Neuron (in vitro differentiated cells): Measurements from ENCODE around the gene DLG3.
"Not testable (repeated sequence)": the region's sequence is repeated elsewhere in the genome, so short reads cannot be mapped to it uniquely, and the experiment has no call there.

ENCODE experiments used
- H2AFZ ChIP-seq: one replicate; pipeline ENCODE4 v1.6.1; 2013; ENCODE audit warnings: low read depth, mild to moderate bottlenecking, inconsistent platforms, low read length, moderate library complexity
- H3K27me3 ChIP-seq: one replicate; pipeline ENCODE4 v1.6.1; 2013; ENCODE audit warnings: low read length; ENCODE audit not compliant: insufficient read depth
- H3K36me3 ChIP-seq: one replicate; pipeline ENCODE4 v1.6.1; 2013; ENCODE audit warnings: low read length; ENCODE audit not compliant: insufficient read depth
- H3K4me1 ChIP-seq: one replicate; pipeline ENCODE4 v1.6.1; 2013; ENCODE audit warnings: low read length; ENCODE audit not compliant: insufficient read depth
- H3K4me3 ChIP-seq: 2 replicates; pipeline ENCODE4 v1.5.1; 2013; ENCODE audit warnings: mild to moderate bottlenecking, low read length, moderate library complexity
- H3K9me3 ChIP-seq: one replicate; pipeline ENCODE4 v1.6.1; 2013; ENCODE audit warnings: low read length

DLG3 gene

GRCh38 chrX:70494441-70494840 lies 49.8 kb downstream of the DLG3 start:
- no peaks in the 10 kb centered on the region for H3K4me1 ChIP-seq
- no peak overlapping the region for H2AFZ ChIP-seq
- no peak overlapping the region for H3K4me3 ChIP-seq
- H3K36me3 ChIP-seq = peaks cover 62% of the 10 kb centered on the region
- no peaks in the 10 kb centered on the region for H3K9me3 ChIP-seq
- H3K27me3 ChIP-seq = no peaks in the 10 kb centered on the region

DNA sequence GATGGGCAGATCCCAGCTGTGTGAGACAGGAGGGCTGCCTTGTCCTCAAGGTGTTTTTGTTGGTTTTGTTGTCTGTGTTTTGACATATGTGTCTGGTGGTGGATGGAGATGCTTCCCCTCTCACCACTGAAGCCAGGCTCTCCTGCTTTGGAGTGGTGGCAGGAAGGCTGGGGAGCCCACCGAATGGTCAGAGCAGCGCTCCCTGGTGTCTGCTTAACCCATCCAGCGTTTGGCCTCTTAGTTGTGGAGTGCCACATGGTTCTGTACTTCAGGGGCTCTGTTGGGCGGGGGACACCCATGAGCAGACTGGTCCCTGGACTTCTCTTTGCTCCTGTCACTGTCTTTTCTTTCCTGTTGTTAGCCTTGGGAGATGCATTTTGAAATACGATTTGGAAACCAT lies 51.9 kb downstream of the DLG3 start:
- H2AFZ ChIP-seq = no peak overlapping the region
- H3K27me3 ChIP-seq = no peaks in the 10 kb centered on the region
- no peaks in the 10 kb centered on the region for H3K4me1 ChIP-seq
- H3K9me3 ChIP-seq = no peaks in the 10 kb centered on the region
- no peak overlapping the region for H3K4me3 ChIP-seq
- peaks cover 75% of the 10 kb centered on the region for H3K36me3 ChIP-seq

DNA sequence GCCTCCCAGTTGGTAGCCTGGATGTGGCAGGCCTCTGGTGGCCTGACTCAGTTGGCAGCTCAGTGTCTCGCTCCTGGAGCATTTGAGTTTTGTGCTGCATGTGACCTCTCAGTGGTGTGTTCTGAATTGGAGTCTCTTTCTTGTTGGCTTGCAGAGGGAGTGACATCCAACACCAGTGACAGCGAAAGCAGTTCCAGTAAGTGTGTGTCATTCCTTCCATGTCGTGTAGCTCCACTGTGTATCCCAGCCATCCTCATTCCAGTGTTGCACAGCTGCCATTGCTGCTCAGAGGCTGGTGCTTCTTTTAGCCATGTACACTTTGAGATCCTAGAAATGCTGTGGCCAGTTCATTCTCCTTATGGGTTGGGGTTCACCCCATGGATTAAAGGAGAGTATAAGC lies 52.4 kb downstream of the DLG3 start:
- H2AFZ ChIP-seq = no peak overlapping the region
- no peaks in the 10 kb centered on the region for H3K9me3 ChIP-seq
- peaks cover 74% of the 10 kb centered on the region for H3K36me3 ChIP-seq
- H3K4me1 ChIP-seq = no peaks in the 10 kb centered on the region
- no peaks in the 10 kb centered on the region for H3K27me3 ChIP-seq
- H3K4me3 ChIP-seq = no peak overlapping the region

GRCh38 chrX:70498129-70498528 lies 53.5 kb downstream of the DLG3 start:
- H3K4me1 ChIP-seq = no peaks in the 10 kb centered on the region
- no peaks in the 10 kb centered on the region for H3K27me3 ChIP-seq
- no peak overlapping the region for H2AFZ ChIP-seq
- peaks cover 74% of the 10 kb centered on the region for H3K36me3 ChIP-seq
- no peak overlapping the region for H3K4me3 ChIP-seq
- no peaks in the 10 kb centered on the region for H3K9me3 ChIP-seq

- no peak overlapping the region for H3K4me3 ChIP-seq
- peaks cover 3% of the 10 kb centered on the region for H3K27me3 ChIP-seq
- peaks cover 66% of the 10 kb centered on the region for H3K36me3 ChIP-seq
- no peaks in the 10 kb centered on the region for H3K9me3 ChIP-seq
- H3K4me1 ChIP-seq = no peaks in the 10 kb centered on the region
- no peak overlapping the region for H2AFZ ChIP-seq
These were observed 56.2 kb downstream of the DLG3 start for GRCh38 chrX:70500826-70501225.

DNA sequence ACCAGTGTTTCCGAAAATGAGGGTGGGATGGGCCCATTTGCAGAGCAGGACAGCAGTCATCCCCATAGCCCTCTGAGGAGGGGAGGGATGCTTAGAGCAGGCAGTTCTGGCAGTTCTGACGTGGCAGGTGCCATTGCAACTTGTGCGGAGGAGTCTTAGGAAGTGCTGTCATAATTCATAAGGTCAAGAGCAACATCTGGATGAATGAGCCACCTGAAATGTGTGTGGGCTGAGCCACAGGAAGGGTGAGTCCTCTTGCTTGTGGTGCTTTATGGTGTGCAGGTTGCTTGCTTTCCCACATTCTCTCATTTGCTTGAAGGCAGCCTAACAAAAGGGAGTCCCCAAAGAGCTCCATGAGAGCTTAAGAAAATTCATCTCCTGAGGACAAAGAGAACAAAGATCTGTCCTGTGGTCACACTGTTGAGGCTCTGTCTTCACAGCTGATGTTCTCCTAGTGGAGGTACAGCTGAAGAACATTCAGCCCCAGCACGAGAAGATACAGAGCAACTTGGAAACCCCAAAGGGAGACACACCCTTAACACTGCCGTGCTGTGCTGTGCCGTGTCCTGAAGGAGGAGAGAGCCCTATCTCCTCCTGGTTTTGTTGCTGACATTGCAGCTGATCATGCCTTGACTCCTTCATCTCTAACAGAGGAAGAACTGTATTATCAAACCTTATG lies 60.3 kb downstream of the DLG3 start:
- H3K9me3 ChIP-seq = no peaks in the 10 kb centered on the region
- H3K27me3 ChIP-seq = peaks cover 3% of the 10 kb centered on the region
- H3K4me3 ChIP-seq = no peak overlapping the region
- H3K4me1 ChIP-seq = no peaks in the 10 kb centered on the region
- no peak overlapping the region for H2AFZ ChIP-seq
- H3K36me3 ChIP-seq = peaks cover 37% of the 10 kb centered on the region

DNA sequence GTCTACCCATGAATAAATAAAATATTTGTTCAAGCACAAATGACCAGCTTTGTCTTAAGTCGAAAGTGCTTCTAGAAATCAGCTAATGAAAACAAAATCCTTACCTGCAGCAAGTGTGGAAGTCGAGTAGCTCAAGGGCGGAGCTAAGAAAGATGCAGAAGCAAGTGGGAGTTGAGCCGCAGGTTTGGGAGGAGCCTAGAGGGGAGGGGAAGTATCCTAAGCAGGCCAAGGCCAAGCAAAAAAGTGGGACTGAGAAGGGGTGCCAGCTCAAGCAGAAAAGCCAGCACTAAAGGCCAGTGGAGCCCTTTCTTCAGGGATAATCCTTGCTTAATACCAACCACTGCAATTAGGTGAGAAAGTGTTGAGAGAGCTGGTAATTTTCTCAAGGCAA lies 60.8 kb downstream of the DLG3 start:
- H3K27me3 ChIP-seq = peaks cover 3% of the 10 kb centered on the region
- no peaks in the 10 kb centered on the region for H3K4me1 ChIP-seq
- H3K9me3 ChIP-seq = no peaks in the 10 kb centered on the region
- H3K36me3 ChIP-seq = peaks cover 33% of the 10 kb centered on the region
- H3K4me3 ChIP-seq = no peak overlapping the region
- H2AFZ ChIP-seq = no peak overlapping the region

DNA sequence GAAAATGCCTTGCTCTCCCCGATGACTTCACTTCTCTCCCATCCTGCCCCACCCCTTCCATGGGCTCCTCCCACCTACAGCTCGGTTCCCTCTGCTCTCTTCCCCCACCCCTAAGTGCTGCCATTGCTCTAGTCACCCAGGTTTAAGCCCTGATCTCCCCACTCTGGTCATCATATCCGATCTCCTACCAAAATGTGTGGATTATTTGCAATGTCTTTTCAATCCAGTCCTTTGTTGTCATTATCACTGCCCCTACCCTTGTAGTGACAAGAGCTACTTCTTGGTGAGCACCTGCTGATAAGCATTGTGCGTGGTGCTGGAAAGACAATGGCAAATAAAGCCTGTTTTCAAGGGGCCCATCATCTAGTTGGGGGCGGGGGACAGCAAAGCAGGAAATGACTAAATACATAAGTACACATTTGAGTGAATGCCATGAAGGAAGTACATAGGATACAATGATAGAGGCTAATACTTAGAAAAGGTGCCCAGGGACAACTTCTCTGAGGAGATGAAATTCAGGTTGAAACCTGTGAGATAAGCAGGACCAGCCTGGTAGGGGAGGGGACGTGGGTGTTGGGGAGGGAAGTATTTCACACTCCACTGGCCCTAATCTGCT lies 63.8 kb downstream of the DLG3 start:
- peaks cover 7% of the 10 kb centered on the region for H3K36me3 ChIP-seq
- no peaks in the 10 kb centered on the region for H3K9me3 ChIP-seq
- no peak overlapping the region for H2AFZ ChIP-seq
- peaks cover 3% of the 10 kb centered on the region for H3K27me3 ChIP-seq
- H3K4me1 ChIP-seq = no peaks in the 10 kb centered on the region
- no peak overlapping the region for H3K4me3 ChIP-seq

DNA sequence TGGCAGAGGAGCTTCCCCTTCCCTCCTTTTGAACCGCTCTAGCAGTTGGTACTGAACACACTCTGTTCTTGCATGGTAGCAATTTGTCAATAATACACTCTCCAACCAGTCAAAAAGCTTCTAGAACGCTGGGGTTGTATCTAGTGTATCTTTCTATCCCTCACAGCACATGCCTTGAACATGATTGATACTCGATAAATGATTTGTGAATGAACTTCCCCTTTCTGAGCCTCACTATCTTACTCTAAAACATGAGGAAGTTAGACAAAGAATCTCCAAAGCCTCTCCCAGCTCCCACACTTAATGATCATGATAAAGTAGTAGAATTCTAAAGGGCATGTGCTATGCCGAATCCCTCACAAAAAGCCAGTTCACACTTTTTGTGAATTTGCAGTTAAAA lies 64.4 kb downstream of the DLG3 start:
- Histone ChIP-seq H3K4me1 (no peaks in the 10 kb centered on the region), H2AFZ (no peak overlapping the region), H3K4me3 (no peak overlapping the region), H3K36me3 (peaks cover 4% of the 10 kb centered on the region), H3K27me3 (peaks cover 3% of the 10 kb centered on the region), H3K9me3 (no peaks in the 10 kb centered on the region)

- not testable (repeated sequence) for H2AFZ ChIP-seq, H3K27me3 ChIP-seq, H3K36me3 ChIP-seq, H3K4me3 ChIP-seq, H3K4me1 ChIP-seq, H3K9me3 ChIP-seq
These were observed 70.6 kb downstream of the DLG3 start for GRCh38 chrX:70515270-70515669.

GRCh38 chrX:70515692-70516091 lies 71.1 kb downstream of the DLG3 start:
- not testable (repeated sequence) for H3K4me1 ChIP-seq, H3K4me3 ChIP-seq, H3K27me3 ChIP-seq, H3K9me3 ChIP-seq, H2AFZ ChIP-seq, H3K36me3 ChIP-seq

- no peaks in the 10 kb centered on the region for H3K36me3 ChIP-seq
- no peaks in the 10 kb centered on the region for H3K9me3 ChIP-seq
- no peaks in the 10 kb centered on the region for H3K4me1 ChIP-seq
- no peak overlapping the region for H3K4me3 ChIP-seq
- no peak overlapping the region for H2AFZ ChIP-seq
- H3K27me3 ChIP-seq = no peaks in the 10 kb centered on the region
These were observed 81.1 kb downstream of the DLG3 start for GRCh38 chrX:70525733-70526132.

DNA sequence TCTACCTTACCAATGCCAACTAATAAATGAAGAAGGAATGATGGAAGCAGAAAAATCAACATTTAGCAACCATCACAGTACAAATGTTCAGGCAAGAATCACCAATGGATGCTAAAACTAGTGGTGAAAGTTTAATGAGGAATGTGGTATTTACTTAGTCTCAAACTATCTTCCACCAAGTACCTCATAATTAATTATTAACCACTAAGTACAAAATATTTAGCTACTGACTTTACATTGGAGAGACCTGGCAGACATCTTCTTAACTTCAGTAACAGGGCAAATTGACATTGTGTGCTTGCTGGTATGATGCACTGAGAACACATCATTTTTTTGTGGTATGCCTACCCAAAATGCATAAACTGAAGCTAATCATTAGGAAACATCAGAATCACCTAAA lies 82.4 kb downstream of the DLG3 start:
- no peaks in the 10 kb centered on the region for H3K9me3 ChIP-seq
- no peak overlapping the region for H2AFZ ChIP-seq
- H3K27me3 ChIP-seq = no peaks in the 10 kb centered on the region
- no peaks in the 10 kb centered on the region for H3K36me3 ChIP-seq
- H3K4me3 ChIP-seq = no peak overlapping the region
- no peaks in the 10 kb centered on the region for H3K4me1 ChIP-seq
